C4-2B (cell line): ENCODE data around the gene INSR.

Experiments
- CTCF ChIP-seq: fragments of 450-650 bp; conservative IDR thresholded peaks from 2 replicates; pipeline ENCODE4 v1.5.1; 2017; ENCODE audit warnings: mild to moderate bottlenecking
- ZFX ChIP-seq: fragments of 450-650 bp; IDR thresholded peaks from 2 replicates; pipeline ENCODE4 v1.6.1; 2017

GRCh38 chr19:7255119-7255518 lies 39.1 kb downstream of the INSR start:
- TF ChIP-seq CTCF = no peak
- TF ChIP-seq ZFX = no peak
